B cell (primary cell): ENCODE results near the gene COG2. TPM values are rescaled to one million over a fixed set of nuclear protein-coding genes. Genes with fewer than 3 reads are reported as not detected.

Experiments used
- ATAC-seq: fragments of 200-7000 bp; cut with Tn5 transposase; one replicate; pipeline ENCODE4 v1.10.0; 2021; ENCODE audit warnings: low read depth, mild to moderate bottlenecking, moderate number of reproducible peaks, moderate library complexity
- CTCF ChIA-PET: fragments of 350-600 bp; sonication (Branson Sonifier 250); formaldehyde crosslinking; loops from one replicate; lab custom pipeline; 2021; ENCODE audit warnings: antibody characterized with exemption, inconsistent platforms; lab: Charles Lee
- POLR2A ChIA-PET: fragments of 350-600 bp; sonication (Branson Sonifier 250); formaldehyde crosslinking; loops from one replicate; lab custom pipeline; 2021; ENCODE audit warnings: antibody characterized with exemption; lab: Charles Lee
- DNase-seq: peaks from one replicate; pipeline ENCODE4 v3.0.0; 2013
- H2AFZ ChIP-seq: 2 replicates; pipeline ENCODE4 v1.6.1; 2012; ENCODE audit warnings: mild to moderate bottlenecking, low read depth, low read length; ENCODE audit not compliant: insufficient read depth, poor library complexity, severe bottlenecking
- H3K27ac ChIP-seq, 2 donors: 1 replicate in 1 of 2; 2 replicates in 1 of 2; pipeline ENCODE4 v1.5.1; 2012 to 2013; ENCODE audit warnings: low read length in 2 of 2, mild to moderate bottlenecking in 2 of 2, moderate library complexity in 1 of 2
- H3K27me3 ChIP-seq, 4 experiments: fragments of 200-600 bp in 1 of 4; sonication (generic) in 1 of 4; replicated peaks in 1 of 4; 1 replicate in 2 of 4; 2 replicates in 2 of 4; pipeline versions ENCODE4 v1.6.1 to v1.7.0; 2013 to 2016; ENCODE audit warnings: low read length in 3 of 4, mild to moderate bottlenecking in 2 of 4, mixed read lengths in 1 of 4, moderate library complexity in 1 of 4; ENCODE audit not compliant: insufficient read depth in 4 of 4, control insufficient read depth in 3 of 4; ENCODE audit errors: control extremely low read depth in 1 of 4
- H3K36me3 ChIP-seq, 2 experiments: replicated peaks in 1 of 2; 1 replicate in 1 of 2; 2 replicates in 1 of 2; pipeline versions ENCODE4 v1.6.1 to v1.7.1; 2013; ENCODE audit warnings: low read length in 1 of 2; ENCODE audit not compliant: insufficient read depth in 2 of 2, control insufficient read depth in 1 of 2; ENCODE audit errors: control extremely low read depth in 1 of 2, extremely low read depth in 1 of 2
- H3K4me1 ChIP-seq, 2 donors: fragments of 200-600 bp in 1 of 2; sonication (generic) in 1 of 2; 1 replicate in 1 of 2; 2 replicates in 1 of 2; pipeline versions ENCODE4 v1.5.1 to v1.6.1; 2013 to 2017; ENCODE audit warnings: low read length in 2 of 2; ENCODE audit not compliant: control insufficient read depth in 2 of 2, insufficient read depth in 2 of 2
- H3K4me2 ChIP-seq: replicated peaks from 2 replicates; pipeline ENCODE3; 2012; ENCODE audit warnings: mild to moderate bottlenecking, low read depth, low read length; ENCODE audit not compliant: poor library complexity, severe bottlenecking
- H3K4me3 ChIP-seq, 5 experiments: fragments of 200-600 bp in 1 of 5; sonication (generic) in 1 of 5; 1 replicate in 3 of 5; 2 replicates in 2 of 5; pipeline versions ENCODE4 v1.5.1 to v1.7.0; 2011 to 2016; ENCODE audit warnings: low read length in 4 of 5, mild to moderate bottlenecking in 4 of 5, low read depth in 2 of 5, control low read depth in 1 of 5, moderate library complexity in 1 of 5; ENCODE audit not compliant: insufficient read depth in 1 of 5; ENCODE audit errors: control extremely low read depth in 1 of 5, extremely low read depth in 1 of 5
- H3K79me2 ChIP-seq: fragments of 200-600 bp; sonication (generic); one replicate; pipeline ENCODE4 v1.6.0; 2016; ENCODE audit warnings: low read length; ENCODE audit not compliant: control insufficient read depth, insufficient read depth
- H3K9ac ChIP-seq: fragments of 200-600 bp; sonication (generic); 2 replicates; pipeline ENCODE4 v1.6.1; 2017; ENCODE audit warnings: mild to moderate bottlenecking, low read length, moderate library complexity
- H3K9me3 ChIP-seq, 3 donors: one replicate each; pipeline versions ENCODE4 v1.6.1 to v1.7.1; 2013; ENCODE audit warnings: low read length in 2 of 3; ENCODE audit not compliant: control insufficient read depth in 2 of 3, insufficient read depth in 1 of 3; ENCODE audit errors: control extremely low read depth in 1 of 3
- H4K20me1 ChIP-seq: 2 replicates; pipeline ENCODE4 v1.6.0; 2012; ENCODE audit warnings: mild to moderate bottlenecking, low read length; ENCODE audit not compliant: insufficient read depth, control insufficient read depth, poor library complexity, severe bottlenecking
- H3K27ac Mint-ChIP-seq: one replicate; pipeline ENCODE4 v1.8.0; 2021; ENCODE audit warnings: mixed read lengths
- H3K27me3 Mint-ChIP-seq: one replicate; pipeline ENCODE4 v1.8.0; 2021; ENCODE audit warnings: mixed read lengths
- H3K4me1 Mint-ChIP-seq: one replicate; pipeline ENCODE4 v1.8.0; 2021; ENCODE audit warnings: mixed read lengths
- H3K4me3 Mint-ChIP-seq: one replicate; pipeline ENCODE4 v1.8.0; 2021; ENCODE audit warnings: mixed read lengths
- H3K9me3 Mint-ChIP-seq: one replicate; pipeline ENCODE4 v1.8.0; 2022; ENCODE audit warnings: mixed read lengths; ENCODE audit not compliant: insufficient read depth
- EZH2 ChIP-seq: IDR thresholded peaks from 2 replicates; pipeline ENCODE4 v1.6.1; 2012; ENCODE audit warnings: borderline replicate concordance, low read depth, mild to moderate bottlenecking, moderate library complexity, low read length; ENCODE audit not compliant: insufficient read depth, poor library complexity, severe bottlenecking
- WGBS: methylation state at CpG from one replicate; pipeline ENCODE4 v1.1.5; 2013; ENCODE audit warnings: missing lambda C conversion rate; ENCODE audit not compliant: insufficient coverage; 5-methylcytosine and 5-hydroxymethylcytosine counted together
- intact Hi-C: fragments of 100-400 bp; cut with micrococcal nuclease; formaldehyde crosslinking; loops from one replicate; pipeline ENCODE4 v1.10.0; 2022
- polyA plus RNA-seq: library from polyadenylated mRNA; depleted of rRNA; stranded (reverse); fragments of >200 nt; gene quantifications from 2 replicates; pipeline ENCODE4 v1.2.3, GENCODE V29; 2012
- total RNA-seq, 2 donors: library from RNA; stranded (reverse); fragments of 120-200 nt in 1 of 2; gene quantifications; 1 replicate in 1 of 2; 2 replicates in 1 of 2; pipeline versions ENCODE4 v1.2.3 to v1.2.4, GENCODE V29; 2013 to 2022
- TF ChIP-seq, protein P1 (sequence below): fragments of 200-600 bp; IDR thresholded peaks from one replicate; pipeline ENCODE4 v1.8.0; 2022; ENCODE audit warnings: antibody characterized with exemption, mild to moderate bottlenecking

COG2 gene
- total and polyA plus RNA-seq, 2 donors (not counting 1 experiment from before 2014, with no cell fraction given): 17.0 to 42.5 TPM

GRCh38 chr1:230680300-230681025 lies 38.2 kb downstream of the COG2 start:
- POLR2A ChIA-PET: no interaction called here
- Mint-ChIP-seq H3K4me1 (no peaks in the 10 kb centered on the region), H3K27me3 (no peaks in the 10 kb centered on the region), H3K9me3 (no peaks in the 10 kb centered on the region), H3K4me3 (no peak overlapping the region), H3K27ac (no peak overlapping the region)
- no peaks in the 10 kb centered on the region for H3K9me3 ChIP-seq
- WGBS: 0% methylated on average over 1 of the region's 4 CpGs
- H3K4me2 ChIP-seq: no peak overlapping the region
- H3K36me3 ChIP-seq: peaks cover 3 to 92% of the 10 kb centered on the region in 2 experiments
- H3K79me2 ChIP-seq: no peaks in the 10 kb centered on the region
- no peaks in the 10 kb centered on the region for H3K4me1 ChIP-seq
- TF ChIP-seq EZH2: no peak
- TF ChIP-seq, protein P1, sequence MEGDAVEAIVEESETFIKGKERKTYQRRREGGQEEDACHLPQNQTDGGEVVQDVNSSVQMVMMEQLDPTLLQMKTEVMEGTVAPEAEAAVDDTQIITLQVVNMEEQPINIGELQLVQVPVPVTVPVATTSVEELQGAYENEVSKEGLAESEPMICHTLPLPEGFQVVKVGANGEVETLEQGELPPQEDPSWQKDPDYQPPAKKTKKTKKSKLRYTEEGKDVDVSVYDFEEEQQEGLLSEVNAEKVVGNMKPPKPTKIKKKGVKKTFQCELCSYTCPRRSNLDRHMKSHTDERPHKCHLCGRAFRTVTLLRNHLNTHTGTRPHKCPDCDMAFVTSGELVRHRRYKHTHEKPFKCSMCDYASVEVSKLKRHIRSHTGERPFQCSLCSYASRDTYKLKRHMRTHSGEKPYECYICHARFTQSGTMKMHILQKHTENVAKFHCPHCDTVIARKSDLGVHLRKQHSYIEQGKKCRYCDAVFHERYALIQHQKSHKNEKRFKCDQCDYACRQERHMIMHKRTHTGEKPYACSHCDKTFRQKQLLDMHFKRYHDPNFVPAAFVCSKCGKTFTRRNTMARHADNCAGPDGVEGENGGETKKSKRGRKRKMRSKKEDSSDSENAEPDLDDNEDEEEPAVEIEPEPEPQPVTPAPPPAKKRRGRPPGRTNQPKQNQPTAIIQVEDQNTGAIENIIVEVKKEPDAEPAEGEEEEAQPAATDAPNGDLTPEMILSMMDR: no peak
- intact Hi-C loops: no loop called here
- H3K9ac ChIP-seq: no peak overlapping the region
- no peaks in the 10 kb centered on the region for H4K20me1 ChIP-seq
- no peak for DNase-seq
- no peaks in the 10 kb centered on the region for H3K27me3 ChIP-seq
- no peak overlapping the region for H2AFZ ChIP-seq
- H3K4me3 ChIP-seq: no peak overlapping the region
- CTCF ChIA-PET: no interaction called here
- no peak overlapping the region for H3K27ac ChIP-seq
- ATAC-seq: no peak

DNA sequence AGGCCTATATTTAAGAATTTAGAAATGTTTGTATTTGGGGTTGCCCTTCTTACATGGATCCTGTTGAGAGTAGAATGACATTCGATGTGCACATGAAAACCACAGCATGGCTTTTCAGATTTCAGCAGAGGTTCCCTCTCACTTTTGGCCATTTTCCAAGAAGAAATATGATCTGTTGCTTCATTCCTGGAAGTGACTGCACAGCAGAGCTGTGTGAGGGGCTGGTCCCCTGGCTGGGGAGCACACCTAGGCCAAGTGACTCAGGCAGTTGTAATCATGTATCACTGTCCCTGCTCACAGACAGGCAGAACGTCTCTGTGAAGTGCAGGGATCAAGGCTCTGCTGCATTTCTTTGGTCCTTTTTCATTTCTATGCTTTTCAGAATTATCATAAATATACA lies 39.3 kb downstream of the COG2 start:
- Histone ChIP-seq H2AFZ (no peak overlapping the region), H3K27me3 (no peaks in the 10 kb centered on the region), H3K9me3 (no peaks in the 10 kb centered on the region), H3K27ac (no peak overlapping the region), H3K79me2 (no peaks in the 10 kb centered on the region), H4K20me1 (no peaks in the 10 kb centered on the region), H3K9ac (no peak overlapping the region), H3K4me2 (no peak overlapping the region), H3K36me3 (peaks cover 3 to 92% of the 10 kb centered on the region in 2 experiments), H3K4me1 (no peaks in the 10 kb centered on the region), H3K4me3 (no peak overlapping the region)
- ChIA-PET CTCF (no interaction called here), POLR2A (no interaction called here)
- no peak overlapping the region for H3K27ac Mint-ChIP-seq
- H3K4me1 Mint-ChIP-seq: no peaks in the 10 kb centered on the region
- no peaks in the 10 kb centered on the region for H3K27me3 Mint-ChIP-seq
- 22% methylated on average over 1 of the region's 2 CpGs for WGBS
- DNase-seq (no peak), ATAC-seq (no peak)
- no peak overlapping the region for H3K4me3 Mint-ChIP-seq
- no peaks in the 10 kb centered on the region for H3K9me3 Mint-ChIP-seq
- intact Hi-C loops: no loop called here
- TF ChIP-seq EZH2: no peak
